T-helper 17 cell (primary cell): ENCODE results near the gene EFEMP2. TPM values are rescaled to one million over a fixed set of nuclear protein-coding genes. Genes with fewer than 3 reads are reported as not detected.
"Not testable (repeated sequence)": the region's sequence is repeated elsewhere in the genome, so short reads cannot be mapped to it uniquely, and the experiment has no call there.

Experiments used
- ATAC-seq: fragments of 150-1000 bp; cut with Tn5 transposase; 2 replicates; pipeline ENCODE4 v1.10.0; 2021; ENCODE audit warnings: mild to moderate bottlenecking, moderate library complexity
- DNase-seq, 3 donors: peaks; one replicate each; pipeline versions ENCODE4 v3.0.0 to v3.0.0-alpha.2; 2020 to 2021
- H3K9me3 ChIP-seq: one replicate; pipeline ENCODE4 v1.7.0; 2013; ENCODE audit warnings: low read length, mild to moderate bottlenecking; ENCODE audit not compliant: control insufficient read depth, poor library complexity, severe bottlenecking
- H3K27ac Mint-ChIP-seq: one replicate; pipeline ENCODE4 v1.8.0; 2022; ENCODE audit warnings: mild to moderate bottlenecking, moderate library complexity, mixed read lengths
- H3K27me3 Mint-ChIP-seq: one replicate; pipeline ENCODE4 v1.8.0; 2022; ENCODE audit warnings: mixed read lengths
- H3K36me3 Mint-ChIP-seq: one replicate; pipeline ENCODE4 v1.8.0; 2022; ENCODE audit warnings: low read depth, mixed read lengths
- H3K4me1 Mint-ChIP-seq: one replicate; pipeline ENCODE4 v1.8.0; 2022; ENCODE audit warnings: mild to moderate bottlenecking, mixed read lengths
- H3K4me3 Mint-ChIP-seq: one replicate; pipeline ENCODE4 v1.8.0; 2022; ENCODE audit warnings: mild to moderate bottlenecking, moderate library complexity, mixed read lengths
- total RNA-seq, 4 donors: library from RNA in 2 of 4; stranded (reverse) in 2 of 4; gene quantifications; one replicate each; pipeline ENCODE4 v1.2.3 and lab custom pipeline; 2022 to 2026

The EFEMP2 gene
- total RNA-seq, 2 donors from 2014 or later = 5.1 to 8.0 TPM

GRCh38 chr11:65896034-65896999 lies 23.7 kb upstream of the EFEMP2 start:
- H3K9me3 ChIP-seq = no peaks in the 10 kb centered on the region
- Mint-ChIP-seq H3K27me3 (no peaks in the 10 kb centered on the region), H3K4me3 (peak overlapping the region; percentile 31), H3K36me3 (no peaks in the 10 kb centered on the region), H3K27ac (peak overlapping the region; percentile 84), H3K4me1 (peaks cover 19% of the 10 kb centered on the region)
- DNase-seq (no peak), ATAC-seq (no peak)

- Mint-ChIP-seq H3K4me3 (peak overlapping the region; percentile 3), H3K36me3 (no peaks in the 10 kb centered on the region), H3K27ac (peak overlapping the region; percentile 84), H3K4me1 (peaks cover 19% of the 10 kb centered on the region), H3K27me3 (no peaks in the 10 kb centered on the region)
- no peaks in the 10 kb centered on the region for H3K9me3 ChIP-seq
- ATAC-seq (no peak), DNase-seq (no peak)
These were observed 22.9 kb upstream of the EFEMP2 start for GRCh38 chr11:65895482-65895981.

DNA sequence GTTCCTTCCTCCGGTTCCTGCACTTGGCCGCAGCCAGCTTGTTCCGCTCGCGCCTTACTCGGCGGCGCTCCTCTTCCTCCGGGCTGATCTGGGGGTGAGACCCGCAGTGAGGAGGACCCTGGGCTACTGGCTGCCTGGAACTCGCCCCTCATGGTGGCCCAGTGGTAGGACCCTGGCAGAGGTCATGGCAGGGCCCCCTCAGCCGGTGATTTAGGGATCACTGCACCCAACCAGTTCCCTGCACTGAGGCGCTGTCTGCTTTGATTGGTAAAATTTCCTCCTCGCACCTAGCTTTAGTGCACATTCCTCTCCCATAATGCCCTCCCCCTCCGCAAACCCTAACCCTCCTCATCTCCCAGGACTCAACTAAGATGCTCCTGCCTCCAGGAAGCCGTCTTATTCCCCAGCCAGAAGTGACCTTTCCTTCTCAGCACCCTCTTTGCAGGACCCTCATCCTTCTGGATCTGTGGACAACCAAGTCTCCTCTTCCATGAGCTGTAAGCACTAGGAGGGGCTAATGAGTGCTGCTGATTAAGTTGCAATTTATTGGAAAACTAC lies 21.5 kb upstream of the EFEMP2 start:
- DNase-seq = no peak
- Mint-ChIP-seq H3K36me3 (no peaks in the 10 kb centered on the region), H3K4me1 (peaks cover 31% of the 10 kb centered on the region), H3K27ac (peak overlapping the region; percentile 93), H3K27me3 (no peaks in the 10 kb centered on the region), H3K4me3 (peak overlapping the region; percentile 95)
- H3K9me3 ChIP-seq = no peaks in the 10 kb centered on the region
- ATAC-seq = no peak

GRCh38 chr11:65892661-65893317 lies 20.2 kb upstream of the EFEMP2 start:
- ATAC-seq = no peak
- Mint-ChIP-seq H3K4me1 (peaks cover 40% of the 10 kb centered on the region), H3K27ac (peak overlapping the region; percentile 98), H3K4me3 (peak overlapping the region; percentile 95), H3K27me3 (no peaks in the 10 kb centered on the region), H3K36me3 (no peaks in the 10 kb centered on the region)
- no peaks in the 10 kb centered on the region for H3K9me3 ChIP-seq
- DNase-seq = no peak

GRCh38 chr11:65892137-65892540 lies 19.5 kb upstream of the EFEMP2 start:
- Mint-ChIP-seq H3K4me1 (peaks cover 45% of the 10 kb centered on the region), H3K27ac (peak overlapping the region; percentile 98), H3K4me3 (peak overlapping the region; percentile 95)
- DNase-seq, H3K9me3 ChIP-seq, H3K36me3 Mint-ChIP-seq, H3K27me3 Mint-ChIP-seq, ATAC-seq: not testable (repeated sequence)

- H3K27me3 Mint-ChIP-seq = no peaks in the 10 kb centered on the region
- H3K36me3 Mint-ChIP-seq = no peaks in the 10 kb centered on the region
- ATAC-seq (no peak), DNase-seq (no peak)
- peaks cover 51% of the 10 kb centered on the region for H3K4me1 Mint-ChIP-seq
- no peaks in the 10 kb centered on the region for H3K9me3 ChIP-seq
- H3K27ac Mint-ChIP-seq = peak overlapping the region; percentile 98
- peak overlapping the region; percentile 95 for H3K4me3 Mint-ChIP-seq
These were observed 18.9 kb upstream of the EFEMP2 start for GRCh38 chr11:65891219-65892136.

DNA sequence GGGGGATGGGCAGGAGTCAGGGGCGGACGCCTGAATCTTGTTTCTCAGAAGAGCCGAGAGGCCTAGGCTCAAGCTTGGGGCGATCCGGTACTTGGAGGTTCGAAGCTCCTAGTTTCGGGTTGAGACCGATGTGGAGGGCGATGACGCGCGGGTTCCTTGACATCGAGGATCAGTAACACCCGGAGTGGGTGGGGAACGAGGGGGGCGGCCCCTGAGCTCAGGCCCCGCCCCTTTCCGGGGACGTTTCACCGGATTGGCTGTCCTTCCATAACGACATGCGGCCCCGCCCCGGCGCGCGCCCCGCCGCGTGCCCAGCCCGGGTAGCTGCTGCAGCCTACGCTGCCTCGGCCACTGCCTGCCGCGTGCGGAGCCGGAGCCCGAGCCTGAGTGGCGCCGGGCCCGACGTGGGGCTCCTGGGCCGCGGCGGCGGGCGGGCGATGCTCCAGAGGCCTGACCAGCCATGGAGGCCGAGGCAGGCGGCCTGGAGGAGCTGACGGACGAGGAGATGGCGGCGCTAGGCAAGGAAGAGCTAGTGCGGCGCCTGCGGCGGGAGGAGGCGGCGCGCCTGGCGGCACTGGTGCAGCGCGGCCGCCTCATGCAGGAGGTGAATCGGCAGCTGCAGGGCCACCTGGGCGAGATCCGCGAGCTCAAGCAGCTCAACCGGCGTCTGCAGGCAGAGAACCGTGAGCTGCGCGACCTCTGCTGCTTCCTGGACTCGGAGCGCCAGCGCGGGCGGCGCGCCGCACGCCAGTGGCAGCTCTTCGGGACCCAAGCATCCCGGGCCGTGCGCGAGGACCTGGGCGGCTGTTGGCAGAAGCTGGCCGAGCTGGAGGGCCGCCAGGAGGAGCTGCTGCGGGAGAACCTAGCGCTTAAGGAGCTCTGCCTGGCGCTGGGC lies 18.0 kb upstream of the EFEMP2 start, which contains the start of gene CCDC85B:
TSS of gene CCDC85B (plus strand) at position 350 of the 895 bp plus-strand sequence. CDS start at position 461, 111 bp downstream.
- peak within 1 kb of the TSS; percentile 95 for H3K4me3 Mint-ChIP-seq
- no peaks in the 10 kb centered on the region for H3K9me3 ChIP-seq
- peaks cover 52% of the 10 kb centered on the region for H3K4me1 Mint-ChIP-seq
- H3K27me3 Mint-ChIP-seq = no peaks in the 10 kb centered on the region
- ATAC-seq (peak; percentile 77), DNase-seq (peak; percentile 96 to 98 (median 97))
- no peaks in the 10 kb centered on the region for H3K36me3 Mint-ChIP-seq
- peak within 1 kb of the TSS; percentile 98 for H3K27ac Mint-ChIP-seq

GRCh38 chr11:65888163-65888814 lies 15.7 kb upstream of the EFEMP2 start, which contains the start of gene FIBP:
FIBP (minus strand) TSS chr11:65888471; CDS start chr11:65888418, 53 bp downstream.
- H3K9me3 ChIP-seq = no peaks in the 10 kb centered on the region
- peak within 1 kb of the TSS; percentile 95 for H3K4me3 Mint-ChIP-seq
- H3K27me3 Mint-ChIP-seq = no peaks in the 10 kb centered on the region
- H3K4me1 Mint-ChIP-seq = peaks cover 48% of the 10 kb centered on the region
- DNase-seq (peak; percentile 88 to 94 (median 94)), ATAC-seq (peak; percentile 64)
- H3K36me3 Mint-ChIP-seq = peaks cover 3% of the 10 kb centered on the region
- peak within 1 kb of the TSS; percentile 98 for H3K27ac Mint-ChIP-seq

DNA sequence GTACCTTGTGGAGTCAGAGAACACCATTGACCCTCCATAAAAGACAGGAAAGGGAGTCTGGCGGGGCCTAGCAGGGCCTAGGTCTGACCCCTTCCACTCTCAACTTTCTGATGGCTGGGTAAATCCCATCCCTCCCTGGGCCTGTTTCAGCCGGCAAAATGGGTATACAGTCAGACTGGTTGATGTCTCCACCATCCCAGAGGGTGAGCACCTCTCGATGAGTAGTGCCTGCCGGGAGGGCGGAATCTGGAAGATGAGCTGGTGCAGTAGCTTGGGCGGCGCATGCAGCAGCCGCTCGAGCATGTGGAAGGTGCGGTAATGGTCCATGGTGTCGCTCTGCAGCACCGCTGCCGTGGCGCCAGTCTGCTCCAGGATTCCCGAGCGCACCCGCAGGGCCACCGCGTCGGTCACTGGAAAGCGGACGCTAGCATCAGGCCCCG lies 15.1 kb upstream of the EFEMP2 start:
- DNase-seq (no peak), ATAC-seq (no peak)
- peaks cover 47% of the 10 kb centered on the region for H3K4me1 Mint-ChIP-seq
- peak overlapping the region; percentile 95 for H3K4me3 Mint-ChIP-seq
- no peaks in the 10 kb centered on the region for H3K27me3 Mint-ChIP-seq
- peaks cover 3% of the 10 kb centered on the region for H3K36me3 Mint-ChIP-seq
- H3K9me3 ChIP-seq = no peaks in the 10 kb centered on the region
- peak overlapping the region; percentile 98 for H3K27ac Mint-ChIP-seq

DNA sequence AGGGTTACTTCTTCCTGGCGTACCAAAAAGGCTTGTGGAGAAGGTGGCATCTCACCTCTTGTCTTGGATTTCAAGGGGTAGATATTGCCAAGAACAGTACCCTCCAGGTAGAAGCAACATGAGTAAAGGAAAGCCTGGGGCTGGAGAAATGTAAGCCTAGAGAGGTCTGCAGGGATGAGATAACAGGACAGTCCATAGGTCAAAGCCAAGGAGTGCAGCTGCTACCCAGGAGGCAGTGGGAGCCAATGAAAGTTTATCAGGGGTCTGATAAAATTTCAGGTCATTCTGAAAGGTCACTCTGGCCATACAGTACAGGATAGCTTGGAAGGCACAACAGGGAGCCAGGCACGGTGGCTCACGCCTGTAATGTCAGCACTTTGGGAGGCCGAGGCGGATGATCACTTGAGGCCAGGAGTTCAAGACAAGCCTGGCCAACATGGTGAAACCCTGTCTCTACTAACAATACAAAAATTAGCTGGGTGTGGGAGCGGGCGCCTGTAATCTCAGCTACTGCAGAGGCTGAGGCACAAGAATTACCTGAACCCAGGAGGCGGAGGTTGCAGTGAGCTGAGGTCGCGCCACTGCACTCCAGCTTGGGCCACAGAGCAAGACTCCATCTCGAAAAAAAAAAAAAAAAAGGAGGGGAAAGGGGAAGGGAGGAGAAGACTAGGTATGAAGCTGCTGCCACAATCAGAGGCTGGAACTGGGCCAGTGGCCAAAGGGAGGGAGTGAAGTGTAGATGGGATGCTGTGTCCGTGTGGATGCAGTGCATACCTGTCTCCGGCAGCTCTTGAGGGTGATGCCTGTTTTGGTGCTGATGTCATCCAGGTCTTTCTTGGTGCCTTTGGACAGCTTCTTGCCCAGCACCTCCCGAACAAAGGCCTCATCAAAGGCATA lies 14.5 kb upstream of the EFEMP2 start:
- Mint-ChIP-seq H3K4me3 (peak overlapping the region; percentile 95), H3K4me1 (peaks cover 40% of the 10 kb centered on the region), H3K36me3 (peaks cover 3% of the 10 kb centered on the region), H3K27me3 (no peaks in the 10 kb centered on the region), H3K27ac (peak overlapping the region; percentile 98)
- H3K9me3 ChIP-seq = no peaks in the 10 kb centered on the region
- no peak for ATAC-seq
- DNase-seq = no peak
